Duodenal mucosa (tissue), 2 donors: ENCODE data around the gene RBM20.

Experiments
- H3K27ac ChIP-seq: one replicate; pipeline ENCODE4 v1.7.0; 2013; ENCODE audit warnings: low read depth, low read length
- H3K27me3 ChIP-seq, 2 donors: one replicate each; pipeline ENCODE4 v1.7.0; 2013; ENCODE audit warnings: low read length in 2 of 2, control low read depth in 1 of 2; ENCODE audit not compliant: insufficient read depth in 2 of 2, control insufficient read depth in 1 of 2
- H3K36me3 ChIP-seq, 2 donors: one replicate each; pipeline ENCODE4 v1.7.0; 2013; ENCODE audit warnings: low read length in 2 of 2, control low read depth in 1 of 2; ENCODE audit not compliant: insufficient read depth in 2 of 2, control insufficient read depth in 1 of 2
- H3K4me1 ChIP-seq, 2 donors: one replicate each; pipeline ENCODE4 v1.7.0; 2013; ENCODE audit warnings: low read length in 2 of 2, control low read depth in 1 of 2; ENCODE audit not compliant: insufficient read depth in 2 of 2, control insufficient read depth in 1 of 2
- H3K4me3 ChIP-seq, 2 donors: one replicate each; pipeline ENCODE4 v1.7.0; 2013; ENCODE audit warnings: low read length in 2 of 2, low read depth in 1 of 2
- H3K9ac ChIP-seq, 2 donors: one replicate each; pipeline ENCODE4 v1.7.0; 2013; ENCODE audit warnings: low read length in 2 of 2, low read depth in 1 of 2
- H3K9me3 ChIP-seq, 2 donors: one replicate each; pipeline ENCODE4 v1.7.0; 2013; ENCODE audit warnings: low read length in 2 of 2, control low read depth in 1 of 2; ENCODE audit not compliant: control insufficient read depth in 1 of 2

Gene RBM20

GRCh38 chr10:110885932-110886674 lies 242.0 kb downstream of the RBM20 start:
- Histone ChIP-seq H3K9me3 (no peaks in the 10 kb centered on the region), H3K4me3 (no peak overlapping the region), H3K9ac (no peak overlapping the region), H3K4me1 (peaks cover 6 to 7% of the 10 kb centered on the region in 2 donors), H3K27ac (no peak overlapping the region), H3K27me3 (no peaks in the 10 kb centered on the region), H3K36me3 (peaks cover 34 to 66% of the 10 kb centered on the region in 2 donors)

- H3K27me3 ChIP-seq = no peaks in the 10 kb centered on the region
- H3K4me1 ChIP-seq = peaks cover 0 to 6% of the 10 kb centered on the region in 2 donors
- H3K9me3 ChIP-seq = no peaks in the 10 kb centered on the region
- no peak overlapping the region for H3K4me3 ChIP-seq
- no peak overlapping the region for H3K27ac ChIP-seq
- no peak overlapping the region for H3K9ac ChIP-seq
- peaks cover 28 to 71% of the 10 kb centered on the region in 2 donors for H3K36me3 ChIP-seq
Observed at GRCh38 chr10:110887560-110887959, 243.4 kb downstream of the RBM20 start.
